Activated gamma-delta T cell treated with Interleukin-2 at 50 U/mL for 16 hours (primary cell): ENCODE results near the gene LRRC3B.
"Not testable (repeated sequence)": the region's sequence is repeated elsewhere in the genome, so short reads cannot be mapped to it uniquely, and the experiment has no call there.

Source experiments
- DNase-seq: peaks from one replicate; pipeline ENCODE4 v3.0.0-alpha.2; 2020

Gene LRRC3B

GRCh38 chr3:26622621-26623418 lies at the start of gene LRRC3B:
Gene LRRC3B, plus strand, starts transcription at chr3:26622772. Its CDS starts 86,901 bp downstream, at chr3:26709673.
- no peak for DNase-seq

GRCh38 chr3:26574766-26575165 lies 47.8 kb upstream of the LRRC3B start:
- DNase-seq = no peak

- DNase-seq = no peak
Observed at GRCh38 chr3:26579116-26579515, 43.5 kb upstream of the LRRC3B start.

- DNase-seq = no peak
Observed at GRCh38 chr3:26587571-26587970, 35.0 kb upstream of the LRRC3B start.

GRCh38 chr3:26588931-26589330 lies 33.6 kb upstream of the LRRC3B start:
- DNase-seq = no peak

GRCh38 chr3:26589678-26590077 lies 32.9 kb upstream of the LRRC3B start:
- DNase-seq = no peak

GRCh38 chr3:26590919-26591484 lies 31.6 kb upstream of the LRRC3B start:
- DNase-seq = no peak

GRCh38 chr3:26591926-26592325 lies 30.6 kb upstream of the LRRC3B start:
- DNase-seq = no peak

- DNase-seq = no peak
Observed at GRCh38 chr3:26592451-26592850, 30.1 kb upstream of the LRRC3B start.

- DNase-seq = no peak
Observed at GRCh38 chr3:26596335-26596734, 26.2 kb upstream of the LRRC3B start.

- DNase-seq = not testable (repeated sequence)
Observed at GRCh38 chr3:26603311-26603710, 19.3 kb upstream of the LRRC3B start.

GRCh38 chr3:26603771-26604170 lies 18.8 kb upstream of the LRRC3B start:
- DNase-seq = not testable (repeated sequence)

- no peak for DNase-seq
Observed at GRCh38 chr3:26614006-26614685, 8.4 kb upstream of the LRRC3B start.

- no peak for DNase-seq
Observed at GRCh38 chr3:26621176-26621575, 1.4 kb upstream of the LRRC3B start.

GRCh38 chr3:26621906-26622620 lies 509 bp upstream of the LRRC3B start:
- no peak for DNase-seq

- DNase-seq = no peak
Observed at GRCh38 chr3:26623419-26624208, 1.0 kb downstream of the LRRC3B start.

GRCh38 chr3:26624209-26624765 lies 1.7 kb downstream of the LRRC3B start:
- no peak for DNase-seq

- no peak for DNase-seq
Observed at GRCh38 chr3:26625187-26625586, 2.6 kb downstream of the LRRC3B start.

- no peak for DNase-seq
Observed at GRCh38 chr3:26627080-26627479, 4.5 kb downstream of the LRRC3B start.

GRCh38 chr3:26628915-26629314 lies 6.3 kb downstream of the LRRC3B start:
- DNase-seq = no peak

- DNase-seq = no peak
Observed at GRCh38 chr3:26630669-26631389, 8.3 kb downstream of the LRRC3B start.

- no peak for DNase-seq
Observed at GRCh38 chr3:26631390-26631738, 8.8 kb downstream of the LRRC3B start.
